Inflammatory macrophage treated with lipopolysaccharide for 1 hour (primary cell): ENCODE results near the gene PHF21B.

Experiments
- DNase-seq, 2 donors: peaks; one replicate each; pipeline ENCODE4 v3.0.0-alpha.2; 2020 to 2022

PHF21B gene

DNA sequence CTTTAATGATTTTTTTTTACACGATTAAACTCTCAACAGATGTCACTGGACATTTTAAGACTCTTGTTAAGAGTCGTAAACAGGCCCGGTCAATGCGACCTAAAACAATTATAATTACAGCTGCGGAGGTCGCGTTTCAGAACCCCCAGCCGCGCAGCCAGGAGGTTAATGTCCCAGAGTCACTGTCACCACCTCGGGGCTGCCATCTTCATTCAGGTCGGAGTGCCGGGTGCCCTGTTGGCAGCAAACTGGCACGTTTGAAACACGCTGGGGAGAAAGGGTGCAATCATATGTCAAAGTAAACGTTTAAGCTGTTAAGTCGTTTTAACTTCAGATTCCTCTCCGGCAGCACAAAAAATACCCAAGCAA is 711 bp upstream of the PHF21B start:
- DNase-seq = no peak

DNA sequence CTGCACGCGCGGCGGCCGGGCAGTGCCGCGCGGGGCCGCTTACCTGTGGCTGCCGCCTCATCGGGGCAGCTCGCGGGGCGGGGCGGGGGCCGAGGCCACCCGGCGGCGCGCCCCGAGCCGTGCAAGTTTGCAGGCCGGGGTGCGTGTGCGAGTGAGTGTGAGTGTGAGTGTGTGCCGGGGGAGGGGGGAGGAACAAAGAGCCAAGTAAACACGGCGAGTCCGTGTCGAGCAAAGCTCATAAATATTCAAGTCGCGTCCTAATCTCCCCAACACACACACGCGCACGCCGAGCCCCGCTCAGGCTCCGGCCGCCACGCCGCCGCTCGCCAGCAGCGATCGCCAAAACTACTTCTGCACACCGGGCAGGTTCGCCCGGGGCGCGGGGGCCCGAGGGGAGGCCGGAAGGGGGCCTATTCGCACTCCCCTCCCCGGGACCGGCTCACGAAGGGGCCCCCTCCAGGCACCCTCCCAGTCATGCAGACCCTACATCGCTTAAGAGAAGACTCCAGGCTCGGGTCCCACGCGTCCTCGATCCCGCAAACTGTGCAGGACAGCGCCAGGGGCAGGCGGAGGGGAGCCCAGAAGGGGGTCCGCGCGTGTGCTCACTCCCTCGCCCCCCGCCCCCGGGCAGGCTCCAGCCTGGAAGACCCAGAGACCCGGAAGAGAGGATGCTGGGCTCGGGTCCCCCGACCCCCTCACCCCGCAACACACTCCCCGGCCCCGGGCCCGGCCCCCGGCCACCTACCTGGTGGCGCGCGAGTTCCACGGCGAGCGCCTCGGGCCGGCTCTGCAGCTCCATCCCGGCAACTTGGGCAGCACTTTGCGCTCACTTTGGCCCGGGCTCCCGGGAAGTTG is 827 bp downstream of the PHF21B start:
- no peak for DNase-seq

DNA sequence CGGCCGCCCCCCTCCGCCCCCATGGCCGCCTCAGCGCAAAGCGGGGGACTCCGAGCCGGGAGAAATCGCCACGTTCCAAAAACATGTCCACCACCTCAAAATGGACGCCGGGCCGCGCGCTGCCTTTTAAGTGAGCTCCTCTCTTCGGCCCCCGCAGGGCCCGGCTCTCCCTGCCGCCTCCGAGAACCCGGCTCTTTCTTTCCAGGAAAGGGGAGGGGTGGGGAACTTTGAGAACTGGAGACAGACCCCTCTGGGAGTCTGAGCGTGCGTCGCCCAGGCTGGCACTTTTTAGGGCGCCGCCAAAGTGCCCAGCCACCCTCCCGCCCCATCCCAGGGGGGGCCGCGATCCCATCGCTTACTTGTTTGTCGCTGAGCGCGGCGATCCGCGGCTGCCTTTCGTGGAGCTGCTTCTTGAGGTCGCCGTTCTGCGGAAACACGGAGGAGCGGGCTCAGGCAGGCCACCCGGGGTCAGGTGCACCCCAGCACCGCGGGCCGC is 1.6 kb downstream of the PHF21B start:
- no peak for DNase-seq

DNA sequence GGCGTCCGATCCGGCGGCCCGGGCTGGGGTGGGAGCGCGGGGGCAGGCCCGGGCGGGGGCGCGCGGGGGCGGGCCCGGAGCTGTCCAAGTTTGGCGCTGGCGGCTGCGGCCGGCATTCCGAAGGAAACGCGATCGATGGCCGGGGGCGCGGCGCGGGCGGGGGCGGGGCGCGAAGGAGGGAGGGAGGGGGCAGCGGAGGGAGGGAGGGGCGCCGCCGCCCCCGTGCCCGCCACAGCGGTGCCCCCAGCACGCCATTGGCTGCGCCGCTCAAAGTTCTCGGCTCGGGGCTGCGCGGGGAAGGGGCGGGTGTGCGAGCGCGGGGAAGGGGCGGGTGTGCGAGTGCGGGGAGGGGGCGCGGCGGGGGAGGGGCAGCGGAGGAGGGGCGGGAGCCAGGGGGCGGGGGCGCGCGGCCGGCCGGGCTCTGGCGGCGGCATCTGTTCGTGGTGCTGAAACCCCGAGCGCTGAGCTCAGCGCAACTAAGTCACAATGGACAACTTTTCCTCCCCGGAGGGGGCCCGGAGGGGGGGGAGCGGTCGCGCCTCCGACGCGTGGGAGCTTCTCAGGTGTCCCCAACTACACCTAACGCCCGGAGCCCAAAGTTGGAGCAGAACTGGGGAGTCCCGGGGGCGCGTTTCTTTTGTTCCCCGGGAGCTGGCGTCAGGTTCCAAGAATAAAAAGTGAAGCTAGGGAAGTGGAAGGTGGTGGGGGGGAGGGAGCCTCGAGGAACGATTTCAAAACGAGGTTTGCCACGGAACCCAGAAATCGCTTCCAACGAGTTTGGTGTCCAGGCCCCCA is 2.2 kb downstream of the PHF21B start:
- DNase-seq = no peak

DNA sequence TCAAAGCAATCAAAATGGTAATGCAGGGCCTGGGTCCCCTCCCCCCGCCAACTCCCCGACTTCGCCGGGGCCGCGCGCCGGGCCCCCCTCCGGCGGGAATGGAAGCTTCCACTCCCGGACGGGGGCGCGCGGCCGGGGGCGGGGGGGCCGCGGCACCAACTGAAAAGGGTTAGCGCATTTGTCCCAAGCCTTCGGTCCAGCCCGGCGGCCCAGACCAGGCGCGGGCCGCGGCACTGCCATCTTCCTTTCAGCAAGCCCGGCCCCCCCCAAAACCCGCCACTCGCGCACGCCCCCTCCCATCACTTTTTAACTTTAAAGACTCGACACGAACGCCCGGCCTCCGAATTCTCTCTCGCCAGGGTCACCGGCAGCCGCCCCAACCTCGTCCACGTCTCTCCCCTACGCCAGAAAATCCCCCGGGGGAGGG is 2.8 kb downstream of the PHF21B start:
- DNase-seq = no peak

DNA sequence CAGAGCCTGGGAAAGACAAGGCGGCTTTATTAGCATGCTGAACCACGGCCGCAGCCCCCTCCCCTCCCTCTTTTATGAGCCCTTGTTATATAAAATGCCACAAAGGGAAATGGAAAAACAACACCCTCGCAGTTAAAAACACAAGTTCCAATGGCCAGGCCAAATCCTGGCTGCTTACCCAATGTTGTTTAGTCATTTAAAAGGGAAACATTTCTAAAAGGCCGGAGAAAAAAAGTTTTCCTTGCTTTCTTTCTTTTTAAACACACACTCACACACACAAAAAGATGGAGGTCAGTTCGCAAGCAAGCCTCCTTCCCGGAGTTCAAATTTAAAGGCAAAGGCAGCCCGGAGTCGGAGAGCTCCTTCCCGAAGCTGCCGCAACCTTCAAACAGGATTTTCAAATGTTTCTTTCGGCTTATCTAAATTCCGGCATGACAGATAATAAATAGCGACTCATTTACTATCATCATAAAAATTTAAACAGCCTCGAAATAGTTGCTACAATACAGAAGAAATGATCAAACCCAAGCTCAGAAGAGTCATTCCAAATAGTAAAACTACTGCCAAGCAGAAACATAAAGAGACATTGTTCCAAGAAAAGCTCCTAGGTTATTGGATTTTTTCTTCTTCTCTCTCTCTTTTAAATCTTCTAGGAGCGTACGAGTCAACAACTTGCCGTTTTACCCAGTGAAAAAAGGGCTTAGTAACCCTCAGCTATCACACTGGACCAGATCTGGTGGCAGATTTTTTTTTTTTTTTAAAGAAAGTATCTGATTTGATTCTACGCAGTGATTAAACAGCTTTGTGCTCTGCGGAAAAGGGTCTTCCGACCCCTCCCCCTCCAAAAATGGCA is 3.5 kb downstream of the PHF21B start:
- no peak for DNase-seq

DNA sequence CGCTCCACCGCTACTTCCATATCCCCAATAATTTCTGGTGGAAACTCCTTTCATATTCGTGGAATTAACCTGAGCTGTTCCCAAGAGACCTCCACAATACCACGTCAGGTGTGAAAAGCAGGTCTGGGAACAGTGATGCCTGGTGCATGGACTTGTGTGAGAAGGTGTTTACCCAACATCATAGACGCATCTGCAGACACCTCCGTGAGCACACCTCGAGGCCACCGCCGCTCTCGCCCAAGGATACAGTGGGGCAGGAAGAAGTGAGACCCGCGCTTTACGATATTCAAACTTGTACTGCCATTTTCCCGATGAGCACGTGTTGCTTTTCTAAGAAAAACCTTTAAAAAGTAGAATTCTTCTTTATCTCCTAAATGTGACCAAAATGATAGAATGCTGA is 8.2 kb downstream of the PHF21B start:
- no peak for DNase-seq

DNA sequence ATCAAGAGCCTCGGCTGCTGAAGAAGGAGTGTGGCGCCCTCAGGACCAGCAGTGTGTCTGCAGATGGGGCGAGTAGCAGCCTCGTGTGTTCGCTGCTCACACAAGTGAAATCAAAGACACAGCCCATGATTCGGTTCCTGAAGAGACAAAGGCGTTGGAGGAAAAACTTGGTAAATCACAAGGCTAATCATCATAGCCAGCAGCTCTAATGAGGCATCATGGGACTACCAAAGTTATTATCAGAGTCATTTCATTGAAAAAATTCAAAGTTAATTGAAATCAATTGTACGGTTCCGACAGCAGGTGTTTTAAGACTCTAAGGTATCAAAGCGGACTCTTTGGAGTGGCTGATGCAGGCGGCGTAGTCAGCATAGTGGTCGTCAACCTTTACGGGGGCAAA is 9.5 kb downstream of the PHF21B start:
- DNase-seq = no peak

DNA sequence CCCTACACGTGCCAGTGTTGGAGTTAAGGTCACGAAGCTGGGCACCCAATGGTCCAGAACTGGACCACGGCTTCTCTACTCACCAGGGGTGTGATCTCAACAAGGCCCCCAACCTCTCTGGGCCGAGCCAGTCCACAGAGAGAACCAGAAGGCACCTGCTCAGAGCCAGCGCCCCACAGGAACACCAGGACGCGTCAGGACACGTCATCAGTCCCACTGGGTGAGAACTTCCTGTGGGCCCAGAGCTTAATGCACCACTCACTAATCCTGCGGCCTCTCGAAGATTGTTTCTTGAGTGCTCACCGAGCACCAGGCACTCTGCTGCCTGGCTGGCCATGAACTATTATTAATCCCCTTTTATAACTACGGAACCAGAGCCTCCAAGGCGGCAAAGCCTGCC is 10.1 kb downstream of the PHF21B start:
- DNase-seq = no peak

DNA sequence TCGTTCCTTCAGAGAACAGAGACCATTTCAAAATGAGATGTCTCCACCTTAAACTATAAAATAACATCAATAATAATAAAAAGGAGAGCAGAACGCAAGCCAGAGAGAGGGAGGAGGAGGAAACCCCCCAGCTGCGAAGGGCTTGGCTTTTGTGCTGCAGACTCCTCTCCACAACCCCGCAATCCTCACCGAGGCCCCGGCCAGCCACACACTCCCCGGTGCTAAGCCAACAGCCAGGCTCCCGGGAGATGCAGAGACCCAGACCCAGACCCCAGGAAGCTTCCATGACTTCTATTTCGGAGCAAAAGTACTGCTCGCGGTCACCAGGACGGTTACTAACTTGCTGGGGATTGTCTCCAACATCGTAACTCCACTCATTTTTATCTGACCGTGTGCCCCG is 10.6 kb downstream of the PHF21B start:
- DNase-seq = no peak

DNA sequence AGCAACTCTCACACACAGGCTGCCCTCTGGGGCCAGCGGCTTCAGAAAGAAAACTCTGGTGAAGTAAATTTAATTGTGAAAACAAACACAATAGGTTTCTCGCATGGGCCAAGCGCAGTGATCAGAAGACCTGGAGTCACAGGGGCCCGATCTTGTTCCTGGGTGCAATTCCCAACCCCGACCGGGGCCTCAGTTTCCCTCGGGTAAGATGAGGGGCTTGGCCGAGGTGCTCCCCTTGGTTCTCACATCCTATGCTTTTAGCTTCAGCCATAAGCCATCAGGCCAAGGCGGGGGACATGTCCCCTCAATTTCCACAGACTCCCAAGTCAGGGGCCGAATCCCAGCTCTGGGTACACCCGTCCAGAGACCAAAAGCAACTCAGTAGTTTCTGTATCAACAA is 11.5 kb downstream of the PHF21B start:
- DNase-seq = no peak

DNA sequence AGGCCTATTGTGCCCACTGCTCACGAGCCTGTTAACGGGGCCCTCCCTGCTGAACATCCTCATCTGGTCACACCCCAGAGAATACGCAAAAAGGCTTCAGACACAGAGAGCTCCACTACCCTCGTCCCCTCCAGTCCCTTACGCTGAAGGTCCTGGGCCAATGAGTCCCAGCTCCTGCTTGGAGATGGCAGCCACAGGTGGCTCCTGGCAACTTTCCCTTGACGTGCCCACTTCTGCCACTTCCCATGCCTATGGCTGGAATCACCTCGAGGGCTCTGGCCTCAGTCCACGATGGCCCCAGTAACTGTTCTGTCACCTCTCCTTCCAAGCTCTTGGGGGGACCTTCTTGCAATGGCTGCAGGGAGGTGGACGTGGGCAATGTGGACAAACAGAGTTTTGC is 12.7 kb downstream of the PHF21B start:
- DNase-seq = no peak

DNA sequence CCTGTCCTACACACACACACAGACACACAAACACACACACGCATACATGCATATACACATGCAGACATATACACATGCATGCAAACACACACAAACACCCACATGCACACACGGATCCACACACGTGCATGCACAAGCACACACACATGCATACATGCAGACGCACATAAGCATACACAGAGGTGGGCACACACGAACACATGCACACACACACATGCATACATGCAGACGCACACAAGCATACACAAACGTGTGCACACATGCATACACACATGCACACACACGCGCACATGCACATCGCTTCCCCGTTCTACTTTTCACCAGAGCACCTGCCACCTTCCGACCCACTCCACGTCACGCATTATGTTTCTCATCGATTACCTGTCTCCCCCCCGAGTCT is 13.2 kb downstream of the PHF21B start:
- no peak for DNase-seq

DNA sequence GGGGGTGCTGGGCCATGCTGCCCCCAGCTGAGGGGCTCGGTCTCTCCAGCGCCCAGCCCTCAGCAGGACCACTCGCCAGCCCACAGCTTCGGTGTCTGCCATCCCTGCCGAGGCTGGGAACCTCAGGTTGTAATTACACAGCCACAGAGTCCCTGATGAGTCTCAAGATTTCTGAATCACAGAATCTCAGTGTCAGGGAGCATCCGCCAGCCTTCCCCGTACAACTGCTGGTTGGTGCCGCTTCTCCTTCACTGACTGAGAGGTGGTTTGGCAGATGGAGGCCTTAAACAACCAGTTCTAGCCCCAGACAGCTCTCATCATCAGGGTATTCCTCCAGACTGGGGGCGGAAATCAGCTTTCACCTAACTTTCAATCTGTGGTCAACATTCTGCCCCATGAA is 13.7 kb downstream of the PHF21B start:
- DNase-seq = no peak

DNA sequence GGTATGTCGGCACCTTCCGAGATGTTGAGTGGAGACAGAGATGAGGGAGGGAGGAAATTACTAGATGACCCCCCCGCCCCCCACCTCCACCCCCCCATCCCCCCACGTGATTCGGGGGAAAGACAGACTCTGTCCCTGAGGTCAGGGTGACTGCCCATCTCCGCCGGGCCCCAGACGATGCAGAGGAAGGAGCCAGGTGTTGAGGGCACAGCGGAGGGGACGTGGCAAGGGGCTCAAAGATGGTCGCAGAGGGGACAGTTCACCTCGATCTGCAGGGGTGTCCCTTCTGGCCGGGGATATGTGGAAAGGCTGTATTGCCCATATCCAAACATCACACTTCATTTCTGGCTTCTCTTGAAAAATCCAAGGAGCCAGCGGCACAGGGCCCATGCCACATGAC is 14.1 kb downstream of the PHF21B start:
- DNase-seq = no peak

DNA sequence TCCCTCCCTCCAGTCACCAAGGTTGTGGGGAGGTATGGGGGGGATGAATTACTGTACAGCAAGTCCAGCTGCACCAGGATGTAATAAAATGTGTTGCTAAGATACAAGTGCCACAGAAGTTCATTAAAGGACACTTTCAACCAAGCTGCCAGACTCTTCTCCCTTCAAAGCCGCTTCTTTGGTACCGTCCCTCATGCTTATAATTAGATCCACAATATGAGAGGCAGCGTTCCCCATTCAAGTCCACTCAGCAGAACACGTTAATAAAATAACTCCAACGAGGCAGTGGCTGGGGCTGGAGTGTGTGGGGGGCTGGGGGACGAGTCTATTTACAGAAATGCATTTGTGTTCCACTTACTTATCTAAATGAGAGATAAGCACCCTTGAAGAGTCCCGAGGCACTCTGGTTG is 14.7 kb downstream of the PHF21B start:
- no peak for DNase-seq

DNA sequence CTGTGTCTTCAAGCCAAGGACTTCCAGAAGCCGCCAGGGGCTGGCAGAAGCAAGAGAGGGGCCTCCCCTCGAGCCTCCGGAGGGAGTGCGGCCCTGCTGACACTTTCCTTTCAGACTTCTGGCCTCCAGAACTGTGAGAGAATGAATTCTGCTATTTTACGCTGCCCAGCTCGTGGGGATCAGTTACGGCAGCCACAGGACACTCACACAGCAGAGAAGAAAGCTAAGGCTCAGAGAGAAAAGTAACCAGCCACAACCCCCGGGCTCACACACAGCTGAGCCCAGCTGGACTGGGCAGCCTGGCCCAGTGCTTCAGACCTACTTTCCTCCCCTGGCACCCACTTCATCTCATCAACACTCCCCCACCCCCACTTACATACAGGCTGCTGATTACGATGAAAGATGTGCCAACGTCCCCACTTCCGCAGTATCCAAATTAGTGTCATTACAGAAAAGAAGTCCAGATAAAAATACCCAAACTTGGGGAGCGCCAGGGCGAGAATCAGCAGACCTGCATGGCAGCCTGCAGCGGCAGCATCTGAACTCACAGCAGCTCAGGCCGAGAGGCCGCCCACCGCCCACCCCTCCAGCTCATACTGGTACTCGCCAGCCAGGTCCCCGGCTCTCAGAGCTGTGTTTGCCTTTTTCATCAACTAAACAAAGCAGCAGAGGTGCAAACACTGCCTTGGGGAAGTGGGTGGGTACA is 15.3 kb downstream of the PHF21B start:
- no peak for DNase-seq

DNA sequence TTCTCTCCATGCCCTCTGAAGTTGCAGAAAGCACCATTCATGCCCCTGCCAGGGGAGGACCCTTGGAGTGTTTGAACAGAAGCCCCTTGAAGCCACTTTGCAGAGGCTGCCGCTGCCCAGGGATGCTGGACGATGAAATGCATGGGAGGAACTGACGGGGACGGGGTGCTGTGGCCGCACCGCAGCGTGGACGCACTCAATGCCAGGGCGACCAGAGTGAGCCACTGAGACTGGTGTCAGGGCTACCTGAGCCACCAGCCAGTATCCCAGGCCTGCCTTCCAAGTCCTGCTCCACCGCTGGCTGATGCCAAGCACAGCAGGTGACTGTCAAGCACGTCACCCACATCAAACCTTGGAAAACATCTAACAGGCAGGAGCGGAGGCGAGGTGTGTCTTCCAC is 17.6 kb downstream of the PHF21B start:
- DNase-seq = no peak

DNA sequence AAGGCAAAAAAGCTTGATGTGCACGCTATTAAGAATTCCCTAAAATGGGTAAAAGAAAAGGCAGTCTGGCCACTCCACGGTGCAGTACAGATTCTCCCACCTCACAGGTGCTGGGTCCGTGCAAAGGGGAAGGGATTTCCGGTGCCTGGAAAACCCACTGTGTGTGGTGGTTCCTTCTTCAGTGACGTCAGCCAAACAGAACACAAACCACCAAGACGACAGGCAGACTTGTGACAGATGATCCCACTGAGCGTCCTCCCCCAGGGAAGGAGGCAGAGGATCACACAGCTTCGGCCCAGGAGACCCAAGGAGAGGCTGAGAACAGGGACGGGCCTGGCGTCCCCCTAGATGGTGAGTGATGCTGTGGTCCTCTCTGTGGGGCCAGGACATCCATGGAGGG is 18.6 kb downstream of the PHF21B start:
- DNase-seq = no peak

DNA sequence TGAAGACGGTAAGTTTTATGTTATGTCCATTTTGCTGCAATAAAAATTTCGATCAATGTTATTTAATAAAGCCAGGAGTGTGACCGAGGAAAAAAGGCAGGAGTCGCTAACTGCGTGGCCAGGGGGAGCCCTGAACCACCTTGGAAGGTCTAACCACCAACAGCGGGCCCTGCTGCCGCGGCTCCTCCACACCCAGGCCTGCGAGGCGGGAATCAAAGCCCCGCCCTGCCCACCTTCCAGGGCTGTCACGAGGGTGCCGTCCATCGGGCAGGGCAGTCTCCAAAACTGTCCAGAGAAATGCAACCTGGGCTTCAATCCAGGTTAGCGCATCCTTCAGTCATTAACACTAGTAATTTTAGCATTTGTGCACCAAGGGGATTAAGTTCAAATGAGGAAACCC is 19.0 kb downstream of the PHF21B start:
- DNase-seq = no peak

DNA sequence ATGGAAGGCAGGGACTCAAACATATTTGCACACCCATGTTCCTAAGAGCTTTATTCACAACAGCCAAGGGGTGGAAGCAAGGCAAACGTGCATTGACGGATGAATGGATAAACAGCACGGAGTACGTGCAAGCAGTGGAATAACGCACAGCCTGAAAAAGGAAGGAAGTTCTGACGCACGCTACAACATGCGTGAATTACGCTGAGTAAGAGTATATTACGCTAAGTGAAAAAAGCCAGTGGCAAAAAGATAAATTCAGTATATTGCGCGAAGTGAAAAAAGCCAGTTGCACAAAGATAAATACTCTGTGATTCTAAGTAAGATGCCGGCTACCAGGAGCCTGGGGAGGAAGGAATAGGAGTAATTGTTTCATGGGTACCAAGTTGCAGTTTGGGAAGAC is 19.5 kb downstream of the PHF21B start:
- no peak for DNase-seq

DNA sequence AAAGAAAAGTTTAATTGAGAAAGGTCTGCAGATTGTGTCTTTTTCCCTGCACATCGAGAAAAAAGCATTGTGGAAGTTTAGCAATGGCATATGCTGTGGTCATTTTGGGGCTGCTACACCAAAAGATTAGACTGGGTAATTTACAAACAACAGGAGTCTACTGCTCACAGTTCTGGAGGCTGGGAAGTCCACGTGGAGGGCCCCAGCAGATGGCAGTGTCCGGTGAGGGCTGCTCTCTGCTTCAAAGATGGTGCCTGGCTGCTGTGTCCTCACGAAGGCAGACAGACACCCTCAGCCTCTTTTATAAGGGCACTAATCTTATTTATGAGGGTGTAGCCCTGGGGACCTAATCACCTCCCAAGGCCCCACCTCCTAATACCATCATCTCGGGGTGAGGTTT is 21.1 kb downstream of the PHF21B start:
- no peak for DNase-seq

DNA sequence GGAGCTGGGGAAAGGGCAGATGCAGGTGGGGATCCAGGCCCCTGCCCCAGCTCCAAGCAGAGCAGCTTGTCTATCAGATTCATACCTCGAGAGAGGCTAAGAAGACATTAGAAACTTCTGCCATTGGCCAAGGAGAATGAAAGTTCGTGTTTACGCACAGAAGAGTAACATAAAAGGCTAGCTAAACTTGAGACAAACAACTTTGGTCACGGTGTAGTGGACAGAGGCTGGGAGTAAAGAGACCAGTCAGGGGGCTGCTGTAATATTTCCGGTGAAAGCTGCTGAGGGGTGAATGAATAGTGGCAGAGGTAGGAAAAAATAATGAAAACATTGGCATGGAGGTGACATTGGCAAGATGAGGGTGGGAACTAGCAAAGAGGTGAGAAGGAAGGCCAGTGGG is 22.9 kb downstream of the PHF21B start:
- DNase-seq = no peak
